Esophagus muscularis mucosa (tissue), 4 donors: Measurements from ENCODE around the gene CACNB4. TPM values are rescaled to one million over a fixed set of nuclear protein-coding genes. Genes with fewer than 3 reads are reported as not detected.

Experiments
- DNase-seq: peaks from one replicate; pipeline ENCODE4 v3.0.0-alpha.2; 2017; ENCODE audit errors: extremely low spot score
- H3K27ac ChIP-seq, 4 donors: fragments of 200-600 bp; sonication (generic); replicated peaks in 1 of 4; 1 replicate in 3 of 4; 2 replicates in 1 of 4; pipeline ENCODE4 v1.5.1; 2016 to 2019; ENCODE audit warnings: mild to moderate bottlenecking in 1 of 4
- H3K27me3 ChIP-seq, 4 donors: fragments of 200-600 bp; sonication (generic); one replicate each; pipeline versions ENCODE4 v1.5.1 to v1.6.0; 2016 to 2019
- H3K36me3 ChIP-seq, 4 donors: fragments of 200-600 bp; sonication (generic); one replicate each; pipeline ENCODE4 v1.5.1; 2016 to 2019
- H3K4me1 ChIP-seq, 4 donors: fragments of 200-600 bp; sonication (generic); one replicate each; pipeline ENCODE4 v1.5.1; 2016 to 2019
- H3K4me3 ChIP-seq, 4 donors: fragments of 200-600 bp; sonication (generic); 1 replicate in 2 of 4; 2 replicates in 2 of 4; pipeline ENCODE4 v1.5.1; 2016 to 2019; ENCODE audit warnings: mild to moderate bottlenecking in 4 of 4, moderate library complexity in 1 of 4
- H3K9me3 ChIP-seq, 4 donors: fragments of 200-600 bp; sonication (generic); 1 replicate in 3 of 4; 2 replicates in 1 of 4; pipeline ENCODE4 v1.5.1; 2016 to 2019
- EP300 ChIP-seq: sonication (generic); formaldehyde crosslinking; IDR thresholded peaks from one replicate; pipeline ENCODE4 v1.6.1; 2017; ENCODE audit warnings: antibody characterized with exemption
- POLR2A ChIP-seq: fragments of 450-650 bp; IDR thresholded peaks from one replicate; pipeline ENCODE4 v1.6.1; 2017; ENCODE audit warnings: antibody characterized with exemption, moderate library complexity, mild to moderate bottlenecking, low read depth
- POLR2AphosphoS5 ChIP-seq, 2 donors: sonication (generic); formaldehyde crosslinking; IDR thresholded peaks; one replicate each; pipeline ENCODE4 v1.6.1; 2017; ENCODE audit warnings: antibody characterized with exemption in 2 of 2
- WGBS: methylation state at CpG from one replicate; pipeline ENCODE4 v1.1.5; 2018; 5-methylcytosine and 5-hydroxymethylcytosine counted together
- intact Hi-C: fragments of 100-400 bp; cut with DNase I; formaldehyde crosslinking; loops from one replicate; pipeline ENCODE4 v1.15.1; 2023
- total RNA-seq, 4 donors: library from RNA; depleted of rRNA; stranded (reverse); fragments of >200 nt; gene quantifications; one replicate each; pipeline versions ENCODE4 v1.1.0 to v1.2.1, GENCODE V29; 2016
- TF ChIP-seq, protein P1 (sequence below), 3 experiments: fragments of 200-600 bp in 2 of 3; fragments of 450-650 bp in 1 of 3; sonication (generic) in 2 of 3; IDR thresholded peaks; one replicate each; pipeline ENCODE4 v1.5.1; 2017 to 2019; ENCODE audit warnings: antibody characterized with exemption in 3 of 3, mild to moderate bottlenecking in 2 of 3, moderate library complexity in 1 of 3

Gene CACNB4
- total RNA-seq, 4 donors from 2014 or later: 1.7 to 3.5 (median 2.3) TPM

DNA sequence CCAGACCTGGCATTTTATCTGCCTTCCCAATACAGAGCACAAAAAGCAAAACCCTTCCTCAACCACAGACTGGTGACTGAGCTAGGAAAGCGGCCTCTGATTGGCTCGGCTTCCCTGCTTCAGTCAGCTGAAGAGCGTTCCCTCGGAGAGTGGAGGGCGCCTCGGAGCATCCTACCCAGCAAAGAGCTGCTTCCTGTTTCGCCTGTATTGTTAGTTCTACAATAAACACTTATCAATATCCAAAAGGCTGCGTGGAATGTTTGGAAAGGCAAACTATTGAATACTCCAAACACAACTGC, 125.0 kb downstream of the CACNB4 start:
- Histone ChIP-seq H3K4me1 (peaks cover 0 to 10% (median 6%) of the 10 kb centered on the region in 4 donors), H3K36me3 (no peaks in the 10 kb centered on the region), H3K27me3 (no peaks in the 10 kb centered on the region), H3K27ac (no peak overlapping the region), H3K4me3 (peak overlapping the region in 1 of 4 donors; percentile 14), H3K9me3 (no peaks in the 10 kb centered on the region)
- WGBS: 45% methylated on average over 8 of the region's 8 CpGs
- intact Hi-C loops: no loop called here
- TF ChIP-seq POLR2AphosphoS5 (IDR thresholded peaks at IDR 0.05): no peak
- TF ChIP-seq, protein P1, sequence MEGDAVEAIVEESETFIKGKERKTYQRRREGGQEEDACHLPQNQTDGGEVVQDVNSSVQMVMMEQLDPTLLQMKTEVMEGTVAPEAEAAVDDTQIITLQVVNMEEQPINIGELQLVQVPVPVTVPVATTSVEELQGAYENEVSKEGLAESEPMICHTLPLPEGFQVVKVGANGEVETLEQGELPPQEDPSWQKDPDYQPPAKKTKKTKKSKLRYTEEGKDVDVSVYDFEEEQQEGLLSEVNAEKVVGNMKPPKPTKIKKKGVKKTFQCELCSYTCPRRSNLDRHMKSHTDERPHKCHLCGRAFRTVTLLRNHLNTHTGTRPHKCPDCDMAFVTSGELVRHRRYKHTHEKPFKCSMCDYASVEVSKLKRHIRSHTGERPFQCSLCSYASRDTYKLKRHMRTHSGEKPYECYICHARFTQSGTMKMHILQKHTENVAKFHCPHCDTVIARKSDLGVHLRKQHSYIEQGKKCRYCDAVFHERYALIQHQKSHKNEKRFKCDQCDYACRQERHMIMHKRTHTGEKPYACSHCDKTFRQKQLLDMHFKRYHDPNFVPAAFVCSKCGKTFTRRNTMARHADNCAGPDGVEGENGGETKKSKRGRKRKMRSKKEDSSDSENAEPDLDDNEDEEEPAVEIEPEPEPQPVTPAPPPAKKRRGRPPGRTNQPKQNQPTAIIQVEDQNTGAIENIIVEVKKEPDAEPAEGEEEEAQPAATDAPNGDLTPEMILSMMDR (IDR thresholded peaks at IDR 0.05): no peak
- no peak for TF ChIP-seq POLR2A
- TF ChIP-seq EP300: no peak
- no peak for DNase-seq

DNA sequence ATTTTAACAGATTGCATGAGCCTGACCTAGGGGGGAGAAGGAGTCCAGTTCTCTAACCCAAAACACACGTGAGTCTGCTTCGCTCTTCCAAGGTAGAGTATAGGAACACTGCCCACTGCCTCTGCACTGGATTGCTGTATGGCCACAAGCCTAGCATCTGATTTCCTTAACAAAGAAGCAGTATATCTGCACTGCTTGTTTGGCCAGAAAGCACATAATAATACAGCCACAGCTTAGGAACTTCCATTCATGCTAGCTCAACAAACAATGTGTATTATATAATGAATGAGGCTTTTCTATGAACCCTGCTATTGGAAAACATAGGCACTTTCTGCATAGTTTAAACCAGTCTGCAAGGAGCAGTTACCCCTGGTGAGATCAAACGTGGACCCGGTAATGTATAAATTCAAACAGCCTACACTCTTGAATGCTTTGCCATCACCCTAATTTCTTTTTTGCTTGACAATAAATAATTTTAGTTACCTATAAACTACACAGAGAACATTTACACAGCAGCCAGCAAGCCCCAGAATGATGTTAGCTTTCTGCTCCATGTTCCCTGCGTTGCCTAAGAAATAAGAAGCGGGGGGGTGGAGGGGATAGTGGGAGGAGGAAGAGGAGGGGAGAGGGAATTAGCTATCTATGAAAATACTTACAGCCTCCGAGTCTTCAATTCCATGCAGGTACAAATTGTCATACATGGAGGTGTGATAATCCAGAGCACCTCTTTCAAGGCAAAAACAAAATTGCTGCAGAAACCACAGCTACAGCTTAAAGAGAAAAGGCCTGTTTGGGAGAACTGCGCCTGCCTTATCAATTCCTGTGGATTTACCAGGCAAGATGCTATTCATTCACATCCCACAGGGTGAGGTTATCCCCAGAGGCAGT, 125.6 kb downstream of the CACNB4 start:
- peak overlapping the region in 1 of 4 donors; percentile 14 for H3K4me3 ChIP-seq
- no peaks in the 10 kb centered on the region for H3K27me3 ChIP-seq
- H3K27ac ChIP-seq: no peak overlapping the region
- TF ChIP-seq, protein P1 (IDR thresholded peaks at IDR 0.05): no peak
- no peak for TF ChIP-seq POLR2A
- no peak for TF ChIP-seq EP300
- no peak for TF ChIP-seq POLR2AphosphoS5 (IDR thresholded peaks at IDR 0.05)
- DNase-seq: no peak
- peaks cover 0 to 10% (median 6%) of the 10 kb centered on the region in 4 donors for H3K4me1 ChIP-seq
- H3K9me3 ChIP-seq: no peaks in the 10 kb centered on the region
- WGBS: 80% methylated on average over 8 of the region's 8 CpGs
- intact Hi-C loops: no loop called here
- no peaks in the 10 kb centered on the region for H3K36me3 ChIP-seq

DNA sequence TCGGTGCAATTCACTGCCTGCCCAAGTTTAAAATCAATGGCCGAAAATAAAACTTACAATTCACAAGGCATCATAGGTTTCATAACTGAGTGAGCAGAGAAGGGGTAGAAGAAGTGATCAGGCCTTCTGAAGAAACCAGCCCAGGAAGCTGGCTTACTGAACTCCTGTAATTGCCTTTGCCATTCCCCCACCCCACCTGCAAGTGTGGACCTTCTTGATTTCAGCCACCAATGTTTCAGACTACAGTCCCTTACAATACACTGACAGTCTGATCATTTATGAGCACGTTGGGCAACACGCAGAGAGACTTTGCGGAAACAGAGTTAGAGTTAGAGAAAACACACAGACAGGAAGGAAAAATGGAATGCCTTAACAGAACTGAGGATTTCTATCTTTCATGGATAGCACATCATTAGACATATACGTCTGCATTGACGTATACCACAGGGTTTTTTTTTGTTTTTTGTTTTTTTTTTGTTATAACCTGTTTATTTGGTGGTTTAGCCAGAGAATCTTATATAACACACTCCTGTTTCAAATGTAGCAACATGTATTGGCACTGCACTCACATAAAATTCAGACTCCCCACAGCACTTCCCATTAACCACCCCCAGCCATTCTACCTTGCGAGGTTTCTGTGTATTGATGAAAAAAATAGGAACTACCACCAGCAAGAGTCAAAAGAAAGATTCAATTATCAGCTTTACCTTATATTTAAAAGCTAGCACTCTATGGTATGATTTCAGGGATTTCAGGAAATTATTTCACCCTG, 126.4 kb downstream of the CACNB4 start:
- no peak for DNase-seq
- intact Hi-C loops: no loop called here
- Histone ChIP-seq H3K9me3 (no peaks in the 10 kb centered on the region), H3K36me3 (no peaks in the 10 kb centered on the region), H3K27ac (no peak overlapping the region), H3K27me3 (no peaks in the 10 kb centered on the region), H3K4me3 (no peak overlapping the region), H3K4me1 (peaks cover 0 to 10% (median 6%) of the 10 kb centered on the region in 4 donors)
- WGBS: 90% methylated on average over 8 of the region's 8 CpGs
- TF ChIP-seq EP300: no peak
- TF ChIP-seq POLR2AphosphoS5 (IDR thresholded peaks at IDR 0.05): no peak

DNA sequence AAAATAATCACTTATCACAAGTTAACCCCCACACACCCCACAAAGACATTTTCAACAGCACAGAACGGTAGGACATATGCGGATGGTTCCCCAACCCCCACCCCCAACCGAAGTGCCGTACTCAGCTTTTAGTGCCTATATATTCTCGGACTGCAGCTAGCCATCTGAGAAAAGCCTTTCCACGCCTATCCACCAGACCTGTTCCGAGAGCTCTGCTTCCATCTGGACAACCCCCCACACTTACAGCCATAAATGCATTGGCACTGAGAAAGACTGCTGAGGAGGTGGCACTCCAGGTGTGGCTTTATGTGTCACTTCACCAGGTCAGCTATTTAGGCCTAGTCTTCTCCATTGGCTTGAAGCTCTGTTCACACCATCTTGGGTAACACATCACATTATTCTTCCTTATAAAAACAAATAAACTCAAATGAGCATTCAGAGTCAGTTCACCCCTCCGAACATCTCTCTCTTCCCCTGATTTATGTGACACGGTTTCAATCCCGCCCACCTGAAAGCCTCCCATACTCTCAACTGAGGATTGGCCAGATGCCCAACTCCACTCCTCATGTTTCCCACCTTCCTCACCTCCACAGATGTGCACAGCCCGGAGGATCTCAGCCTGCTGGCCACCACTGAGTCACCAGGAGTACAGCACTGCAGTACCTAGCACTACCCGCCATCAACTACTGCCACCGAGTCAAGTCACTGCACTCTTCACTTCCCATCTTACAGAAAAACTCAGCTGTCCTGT, 127.4 kb downstream of the CACNB4 start:
- intact Hi-C loops: no loop called here
- Histone ChIP-seq H3K27ac (no peak overlapping the region), H3K27me3 (no peaks in the 10 kb centered on the region), H3K4me1 (peaks cover 0 to 10% (median 6%) of the 10 kb centered on the region in 4 donors), H3K36me3 (no peaks in the 10 kb centered on the region), H3K9me3 (no peaks in the 10 kb centered on the region), H3K4me3 (no peak overlapping the region)
- WGBS: 93% methylated on average over 13 of the region's 13 CpGs
- TF ChIP-seq EP300: no peak
- TF ChIP-seq POLR2AphosphoS5 (IDR thresholded peaks at IDR 0.05): no peak
- TF ChIP-seq, protein P1 (IDR thresholded peaks at IDR 0.05): no peak
- no peak for TF ChIP-seq POLR2A
- no peak for DNase-seq
